ENCODE results near the gene ZNF768.

DNA sequence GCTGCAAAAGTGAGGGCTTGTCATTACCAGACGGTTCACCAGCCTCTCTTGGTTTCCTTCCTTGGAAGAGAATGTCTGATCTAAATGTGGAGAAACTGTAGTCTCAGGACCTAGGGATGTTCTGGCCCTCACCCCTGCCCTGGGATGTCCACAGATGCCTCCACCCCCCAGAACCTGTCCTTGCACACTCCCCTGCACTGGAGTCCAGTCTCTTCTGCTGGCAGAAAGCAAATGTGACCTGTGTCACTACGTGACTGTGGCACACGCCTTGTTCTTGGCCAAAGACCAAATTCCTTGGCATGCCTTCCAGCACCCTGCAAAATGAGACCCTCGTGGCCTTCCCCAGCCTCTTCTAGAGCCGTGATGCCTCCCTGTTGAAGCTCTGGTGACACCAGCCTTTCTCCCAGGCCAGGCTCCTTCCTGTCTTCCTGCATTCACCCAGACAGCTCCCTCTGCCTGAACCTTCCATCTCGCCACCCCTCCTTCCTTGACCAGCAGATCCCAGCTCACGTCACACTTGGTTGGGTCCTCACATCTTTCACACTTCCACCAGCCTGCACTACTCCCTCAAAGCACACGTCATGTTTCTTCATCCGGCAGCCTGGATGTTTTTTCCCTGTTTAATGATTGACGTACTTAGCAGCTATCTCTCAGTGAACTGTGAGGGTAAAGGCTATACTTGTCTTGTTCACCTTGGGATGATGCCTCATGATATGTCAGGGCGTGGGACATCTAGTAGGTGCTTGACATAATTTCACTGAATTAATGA, 4.3 kb downstream of the ZNF768 start:
- TF ChIP-seq POLR2AphosphoS5 (IDR thresholded peaks at IDR 0.05; ENCODE audit: borderline replicate concordance, low read depth, low read length) (no peak), EZH2 (IDR thresholded peaks at IDR 0.05) (no peak)

Measured in SK-N-MC (cell line).